Hepatocyte (in vitro differentiated cells): Measurements from ENCODE around the gene MRI1.

Experiments used
- EZH2 ChIP-seq: fragments of 200-600 bp; sonication (generic); IDR thresholded peaks from 2 replicates; pipeline ENCODE4 v1.6.1; 2016; ENCODE audit warnings: antibody characterized with exemption, mild to moderate bottlenecking, borderline replicate concordance
- TF ChIP-seq, protein P1 (sequence below): fragments of 200-600 bp; sonication (generic); IDR thresholded peaks from 2 replicates; pipeline ENCODE4 v1.5.1; 2016; ENCODE audit warnings: antibody characterized with exemption, mild to moderate bottlenecking; ENCODE audit not compliant: poor library complexity

DNA sequence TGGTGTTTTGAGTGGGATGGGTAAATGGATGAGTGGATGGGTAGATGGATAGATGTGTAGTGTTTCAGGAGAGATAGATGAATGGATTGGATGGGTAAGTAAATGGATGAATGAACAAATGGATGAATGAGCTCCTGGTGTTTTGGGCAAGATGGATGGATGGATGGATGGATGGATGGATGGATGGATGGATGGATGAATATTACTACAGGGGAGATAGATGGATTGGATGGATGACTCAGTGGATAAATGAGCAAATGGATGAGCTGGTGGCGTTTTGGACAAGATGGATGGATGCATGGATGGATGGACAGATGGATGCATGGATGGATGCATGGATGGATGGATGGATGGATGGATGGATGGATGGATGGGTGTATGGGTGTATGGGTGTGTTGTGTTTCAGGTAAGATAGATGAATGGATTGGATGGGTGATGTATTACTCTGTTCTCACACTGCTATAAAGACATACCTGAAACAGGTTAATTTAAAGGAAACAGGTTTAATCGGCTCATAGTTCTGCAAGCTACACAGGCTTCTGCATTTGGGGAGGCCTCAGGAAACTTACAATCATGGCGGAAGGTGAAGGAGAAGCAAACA is 43.2 kb downstream of the MRI1 start:
- TF ChIP-seq EZH2: no peak
- TF ChIP-seq, protein P1, sequence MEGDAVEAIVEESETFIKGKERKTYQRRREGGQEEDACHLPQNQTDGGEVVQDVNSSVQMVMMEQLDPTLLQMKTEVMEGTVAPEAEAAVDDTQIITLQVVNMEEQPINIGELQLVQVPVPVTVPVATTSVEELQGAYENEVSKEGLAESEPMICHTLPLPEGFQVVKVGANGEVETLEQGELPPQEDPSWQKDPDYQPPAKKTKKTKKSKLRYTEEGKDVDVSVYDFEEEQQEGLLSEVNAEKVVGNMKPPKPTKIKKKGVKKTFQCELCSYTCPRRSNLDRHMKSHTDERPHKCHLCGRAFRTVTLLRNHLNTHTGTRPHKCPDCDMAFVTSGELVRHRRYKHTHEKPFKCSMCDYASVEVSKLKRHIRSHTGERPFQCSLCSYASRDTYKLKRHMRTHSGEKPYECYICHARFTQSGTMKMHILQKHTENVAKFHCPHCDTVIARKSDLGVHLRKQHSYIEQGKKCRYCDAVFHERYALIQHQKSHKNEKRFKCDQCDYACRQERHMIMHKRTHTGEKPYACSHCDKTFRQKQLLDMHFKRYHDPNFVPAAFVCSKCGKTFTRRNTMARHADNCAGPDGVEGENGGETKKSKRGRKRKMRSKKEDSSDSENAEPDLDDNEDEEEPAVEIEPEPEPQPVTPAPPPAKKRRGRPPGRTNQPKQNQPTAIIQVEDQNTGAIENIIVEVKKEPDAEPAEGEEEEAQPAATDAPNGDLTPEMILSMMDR: no peak
